ENCODE measurements around the gene DNM2. TPM values are rescaled to one million over a fixed set of nuclear protein-coding genes. Genes with fewer than 3 reads are reported as not detected.

The DNM2 gene
- polyA plus RNA-seq, 2 donors, result 68.4 to 87.9 TPM

DNA sequence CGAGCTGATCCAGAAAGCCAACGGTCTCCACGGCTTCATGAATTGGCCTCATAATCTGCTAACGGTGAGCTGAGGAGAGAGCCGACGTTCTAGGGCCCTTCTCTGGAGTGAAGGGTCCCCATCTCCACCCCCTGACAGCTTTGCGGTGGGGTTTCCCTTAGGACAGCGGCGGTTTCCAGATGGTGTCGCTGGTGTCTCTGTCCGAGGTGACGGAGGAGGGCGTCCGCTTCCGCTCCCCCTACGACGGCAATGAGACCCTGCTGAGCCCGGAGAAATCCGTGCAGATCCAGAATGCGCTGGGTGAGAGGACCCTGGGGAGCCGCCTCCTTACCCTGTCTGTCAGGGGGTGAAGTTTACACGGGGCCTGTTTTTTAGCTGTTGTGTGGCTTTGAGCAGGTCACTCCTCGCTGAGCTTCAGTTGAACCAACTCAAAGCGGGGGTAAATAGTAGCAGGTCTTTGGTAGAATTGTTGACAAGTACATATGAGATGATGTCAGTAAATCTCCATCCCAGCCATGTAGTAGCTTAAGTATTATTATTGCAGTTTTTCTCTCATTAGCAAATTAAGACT is 15.8 kb upstream of the DNM2 start:
- Histone ChIP-seq H3K4me1 (ENCODE audit: control insufficient read depth in 2 of 2, insufficient read depth in 2 of 2, low read length in 1 of 2) (no peaks in the 10 kb centered on the region), H3K27me3 (ENCODE audit: control insufficient read depth in 1 of 2, insufficient read depth in 2 of 2, low read length in 2 of 2) (no peaks in the 10 kb centered on the region), H3K27ac (ENCODE audit: low read depth in 2 of 2, low read length in 1 of 2) (no peak overlapping the region), H3K9me3 (ENCODE audit: control insufficient read depth in 2 of 2, insufficient read depth in 1 of 2, low read depth in 1 of 2, low read length in 1 of 2) (no peaks in the 10 kb centered on the region), H3K4me3 (ENCODE audit: low read depth in 1 of 2, low read length in 2 of 2) (peak overlapping the region; percentile 80 to 90), H3K36me3 (ENCODE audit: control insufficient read depth in 2 of 2, insufficient read depth in 2 of 2, low read length in 1 of 2) (no peaks in the 10 kb centered on the region)
- 7 to 11% methylated on average over 24 of the region's 24 CpGs for WGBS, 2 donors

GRCh38 chr19:10706990-10707389 is 10.9 kb upstream of the DNM2 start:
- no peaks in the 10 kb centered on the region for H3K4me1 ChIP-seq (ENCODE audit: control insufficient read depth in 2 of 2, insufficient read depth in 2 of 2, low read length in 1 of 2)
- no peaks in the 10 kb centered on the region for H3K9me3 ChIP-seq (ENCODE audit: control insufficient read depth in 2 of 2, insufficient read depth in 1 of 2, low read depth in 1 of 2, low read length in 1 of 2)
- H3K4me3 ChIP-seq (ENCODE audit: low read depth in 1 of 2, low read length in 2 of 2), result no peak overlapping the region
- no peaks in the 10 kb centered on the region for H3K27me3 ChIP-seq (ENCODE audit: control insufficient read depth in 1 of 2, insufficient read depth in 2 of 2, low read length in 2 of 2)
- H3K27ac ChIP-seq (ENCODE audit: low read depth in 2 of 2, low read length in 1 of 2), result no peak overlapping the region
- peaks cover 0 to 7% of the 10 kb centered on the region in 2 donors for H3K36me3 ChIP-seq (ENCODE audit: control insufficient read depth in 2 of 2, insufficient read depth in 2 of 2, low read length in 1 of 2)
- WGBS, 2 donors, result 52 to 63% methylated on average over 12 of the region's 12 CpGs

DNA sequence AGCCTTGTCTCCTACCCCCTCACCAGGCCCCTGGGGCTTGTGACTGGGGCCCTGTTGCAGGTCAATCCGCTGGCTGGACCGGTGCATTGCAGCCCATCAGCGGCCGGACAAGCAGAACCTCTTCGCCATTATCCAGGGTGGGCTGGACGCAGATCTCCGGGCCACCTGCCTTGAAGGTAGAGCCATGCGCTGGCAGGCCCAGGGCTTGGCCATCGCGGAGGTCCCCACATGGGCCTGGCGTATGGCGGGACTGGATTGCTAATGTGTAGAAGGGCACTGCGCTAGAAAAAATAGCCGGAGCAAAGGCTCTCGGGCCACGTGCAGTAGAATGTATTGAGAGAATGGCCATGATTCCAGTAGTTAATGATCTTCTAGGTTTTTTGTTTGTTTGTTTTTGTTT is 10.4 kb upstream of the DNM2 start:
- WGBS, 2 donors, result 97 to 98% methylated on average over 16 of the region's 16 CpGs
- peaks cover 0 to 9% of the 10 kb centered on the region in 2 donors for H3K36me3 ChIP-seq (ENCODE audit: control insufficient read depth in 2 of 2, insufficient read depth in 2 of 2, low read length in 1 of 2)

GRCh38 chr19:10708291-10708690 is 9.6 kb upstream of the DNM2 start:
- Histone ChIP-seq H3K36me3 (ENCODE audit: control insufficient read depth in 2 of 2, insufficient read depth in 2 of 2, low read length in 1 of 2) (peaks cover 0 to 14% of the 10 kb centered on the region in 2 donors), H3K4me3 (ENCODE audit: low read depth in 1 of 2, low read length in 2 of 2) (no peak overlapping the region)
- WGBS, 2 donors, result 91 to 95% methylated on average over 7 of the region's 7 CpGs

More for the DNA sequence above, 10.4 kb upstream of the DNM2 start:
- H3K27me3 ChIP-seq (ENCODE audit: control insufficient read depth in 1 of 2, insufficient read depth in 2 of 2, low read length in 2 of 2), result no peaks in the 10 kb centered on the region
- no peaks in the 10 kb centered on the region for H3K9me3 ChIP-seq (ENCODE audit: control insufficient read depth in 2 of 2, insufficient read depth in 1 of 2, low read depth in 1 of 2, low read length in 1 of 2)
- no peak overlapping the region for H3K4me3 ChIP-seq (ENCODE audit: low read depth in 1 of 2, low read length in 2 of 2)
- no peak overlapping the region for H3K27ac ChIP-seq (ENCODE audit: low read depth in 2 of 2, low read length in 1 of 2)
- H3K4me1 ChIP-seq (ENCODE audit: control insufficient read depth in 2 of 2, insufficient read depth in 2 of 2, low read length in 1 of 2), result no peaks in the 10 kb centered on the region

GRCh38 chr19:10712045-10712444 is 5.8 kb upstream of the DNM2 start:
- Histone ChIP-seq H3K36me3 (ENCODE audit: control insufficient read depth in 2 of 2, insufficient read depth in 2 of 2, low read length in 1 of 2) (peaks cover 2 to 14% of the 10 kb centered on the region in 2 donors), H3K27ac (ENCODE audit: low read depth in 2 of 2, low read length in 1 of 2) (no peak overlapping the region), H3K9me3 (ENCODE audit: control insufficient read depth in 2 of 2, insufficient read depth in 1 of 2, low read depth in 1 of 2, low read length in 1 of 2) (no peaks in the 10 kb centered on the region), H3K27me3 (ENCODE audit: control insufficient read depth in 1 of 2, insufficient read depth in 2 of 2, low read length in 2 of 2) (no peaks in the 10 kb centered on the region), H3K4me3 (ENCODE audit: low read depth in 1 of 2, low read length in 2 of 2) (no peak overlapping the region), H3K4me1 (ENCODE audit: control insufficient read depth in 2 of 2, insufficient read depth in 2 of 2, low read length in 1 of 2) (no peaks in the 10 kb centered on the region)
- 64 to 76% methylated on average over 14 of the region's 14 CpGs for WGBS, 2 donors

More at GRCh38 chr19:10708291-10708690, 9.6 kb upstream of the DNM2 start:
- H3K9me3 ChIP-seq (ENCODE audit: control insufficient read depth in 2 of 2, insufficient read depth in 1 of 2, low read depth in 1 of 2, low read length in 1 of 2), result no peaks in the 10 kb centered on the region
- no peaks in the 10 kb centered on the region for H3K27me3 ChIP-seq (ENCODE audit: control insufficient read depth in 1 of 2, insufficient read depth in 2 of 2, low read length in 2 of 2)
- no peaks in the 10 kb centered on the region for H3K4me1 ChIP-seq (ENCODE audit: control insufficient read depth in 2 of 2, insufficient read depth in 2 of 2, low read length in 1 of 2)
- no peak overlapping the region for H3K27ac ChIP-seq (ENCODE audit: low read depth in 2 of 2, low read length in 1 of 2)

GRCh38 chr19:10712754-10713153 is 5.1 kb upstream of the DNM2 start:
- Histone ChIP-seq H3K27me3 (ENCODE audit: control insufficient read depth in 1 of 2, insufficient read depth in 2 of 2, low read length in 2 of 2) (no peaks in the 10 kb centered on the region), H3K9me3 (ENCODE audit: control insufficient read depth in 2 of 2, insufficient read depth in 1 of 2, low read depth in 1 of 2, low read length in 1 of 2) (no peaks in the 10 kb centered on the region), H3K4me3 (ENCODE audit: low read depth in 1 of 2, low read length in 2 of 2) (no peak overlapping the region), H3K36me3 (ENCODE audit: control insufficient read depth in 2 of 2, insufficient read depth in 2 of 2, low read length in 1 of 2) (peaks cover 2 to 11% of the 10 kb centered on the region in 2 donors), H3K4me1 (ENCODE audit: control insufficient read depth in 2 of 2, insufficient read depth in 2 of 2, low read length in 1 of 2) (no peaks in the 10 kb centered on the region), H3K27ac (ENCODE audit: low read depth in 2 of 2, low read length in 1 of 2) (no peak overlapping the region)
- 82 to 90% methylated on average over 23 of the region's 23 CpGs for whole genome bisulfite sequencing, 2 donors

DNA sequence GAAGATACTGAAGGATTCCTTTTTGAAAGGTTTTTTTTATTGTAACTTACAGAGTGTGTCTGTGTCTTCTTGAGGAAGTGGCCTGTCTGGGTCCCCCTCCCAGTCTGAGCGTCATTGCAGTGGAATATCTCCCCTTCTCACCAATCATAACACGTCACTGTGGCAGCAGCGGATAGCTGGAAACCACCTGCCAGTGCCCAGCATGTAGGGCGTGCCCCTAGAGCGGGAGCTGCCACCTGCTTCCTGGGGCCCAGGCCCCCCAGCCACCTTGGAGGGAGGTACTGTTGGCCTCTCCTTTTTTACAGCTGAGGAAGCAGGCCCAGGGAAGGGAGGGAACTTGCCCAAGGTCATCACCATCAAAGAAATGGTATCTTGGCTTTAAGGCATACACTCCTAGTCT is 4.6 kb upstream of the DNM2 start:
- no peaks in the 10 kb centered on the region for H3K27me3 ChIP-seq (ENCODE audit: control insufficient read depth in 1 of 2, insufficient read depth in 2 of 2, low read length in 2 of 2)
- peaks cover 2 to 11% of the 10 kb centered on the region in 2 donors for H3K36me3 ChIP-seq (ENCODE audit: control insufficient read depth in 2 of 2, insufficient read depth in 2 of 2, low read length in 1 of 2)
- no peak overlapping the region for H3K27ac ChIP-seq (ENCODE audit: low read depth in 2 of 2, low read length in 1 of 2)
- no peaks in the 10 kb centered on the region for H3K9me3 ChIP-seq (ENCODE audit: control insufficient read depth in 2 of 2, insufficient read depth in 1 of 2, low read depth in 1 of 2, low read length in 1 of 2)
- 60 to 87% methylated on average over 5 of the region's 5 CpGs for WGBS, 2 donors
- H3K4me3 ChIP-seq (ENCODE audit: low read depth in 1 of 2, low read length in 2 of 2), result no peak overlapping the region
- no peaks in the 10 kb centered on the region for H3K4me1 ChIP-seq (ENCODE audit: control insufficient read depth in 2 of 2, insufficient read depth in 2 of 2, low read length in 1 of 2)

DNA sequence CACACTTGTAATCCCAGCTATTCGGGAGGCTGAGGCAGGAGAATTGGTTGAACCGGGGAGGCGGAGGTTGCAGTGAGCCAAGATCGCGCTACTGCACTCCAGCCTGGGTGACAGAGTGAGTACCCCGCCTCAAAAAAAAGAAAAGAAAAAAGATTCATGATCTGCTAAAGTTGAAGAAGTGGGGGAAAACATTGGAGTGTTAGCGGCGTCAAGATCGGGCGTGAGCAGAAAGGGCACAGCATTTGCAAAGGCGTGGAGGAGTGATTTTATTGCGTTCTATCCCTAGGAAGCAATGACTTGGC is 874 bp upstream of the DNM2 start:
- no peaks in the 10 kb centered on the region for H3K27me3 ChIP-seq (ENCODE audit: control insufficient read depth in 1 of 2, insufficient read depth in 2 of 2, low read length in 2 of 2)
- H3K4me3 ChIP-seq (ENCODE audit: low read depth in 1 of 2, low read length in 2 of 2), result no peak overlapping the region
- WGBS, 2 donors, result 21 to 24% methylated on average over 12 of the region's 12 CpGs
- H3K9me3 ChIP-seq (ENCODE audit: control insufficient read depth in 2 of 2, insufficient read depth in 1 of 2, low read depth in 1 of 2, low read length in 1 of 2), result no peaks in the 10 kb centered on the region
- H3K36me3 ChIP-seq (ENCODE audit: control insufficient read depth in 2 of 2, insufficient read depth in 2 of 2, low read length in 1 of 2), result peaks cover 2 to 13% of the 10 kb centered on the region in 2 donors
- peaks cover 4 to 12% of the 10 kb centered on the region in 2 donors for H3K4me1 ChIP-seq (ENCODE audit: control insufficient read depth in 2 of 2, insufficient read depth in 2 of 2, low read length in 1 of 2)
- no peak overlapping the region for H3K27ac ChIP-seq (ENCODE audit: low read depth in 2 of 2, low read length in 1 of 2)

GRCh38 chr19:10718205-10719196 is 622 bp downstream of the DNM2 start:
- Histone ChIP-seq H3K9me3 (ENCODE audit: control insufficient read depth in 2 of 2, insufficient read depth in 1 of 2, low read depth in 1 of 2, low read length in 1 of 2) (no peaks in the 10 kb centered on the region), H3K36me3 (ENCODE audit: control insufficient read depth in 2 of 2, insufficient read depth in 2 of 2, low read length in 1 of 2) (peaks cover 2 to 6% of the 10 kb centered on the region in 2 donors), H3K27me3 (ENCODE audit: control insufficient read depth in 1 of 2, insufficient read depth in 2 of 2, low read length in 2 of 2) (no peaks in the 10 kb centered on the region), H3K4me1 (ENCODE audit: control insufficient read depth in 2 of 2, insufficient read depth in 2 of 2, low read length in 1 of 2) (peaks cover 4 to 12% of the 10 kb centered on the region in 2 donors), H3K4me3 (ENCODE audit: low read depth in 1 of 2, low read length in 2 of 2) (peak overlapping the region; percentile 65 to 99), H3K27ac (ENCODE audit: low read depth in 2 of 2, low read length in 1 of 2) (peak overlapping the region; percentile 89 to 94)
- 1% methylated on average over 67 to 70 of the region's 70 CpGs for WGBS, 2 donors
